ENCODE data around the gene FREY1.

Gene FREY1

GRCh38 chr11:45860348-45860747 is 46.7 kb downstream of the FREY1 start:
- DNase-seq = no peak

DNA sequence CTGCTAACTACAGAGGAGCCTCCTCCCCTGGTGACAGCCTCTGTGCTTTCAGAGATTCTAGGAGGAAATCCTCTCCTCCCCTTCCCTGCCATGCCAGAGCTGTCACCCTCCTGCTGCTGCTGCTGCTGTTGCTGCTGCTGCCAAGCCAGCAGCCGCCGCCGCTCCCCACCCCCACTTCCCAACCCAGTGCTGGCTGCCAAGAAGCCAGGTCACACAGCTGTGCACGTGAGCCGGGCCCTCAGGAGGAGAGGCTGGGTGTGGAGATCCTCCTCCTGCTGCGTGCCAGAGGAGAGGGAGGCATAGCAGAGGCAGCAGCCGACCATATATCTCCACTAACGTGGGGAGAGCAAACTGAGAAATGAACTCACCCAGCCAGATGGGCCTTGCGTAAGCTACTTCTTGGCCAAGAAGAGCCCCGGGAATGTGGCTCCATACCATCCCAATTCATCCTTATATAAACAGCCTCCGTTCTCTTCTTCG is 47.4 kb downstream of the FREY1 start:
- DNase-seq = no peak

- DNase-seq = no peak
Measured at GRCh38 chr11:45858751-45859398, 48.2 kb downstream of the FREY1 start.

DNA sequence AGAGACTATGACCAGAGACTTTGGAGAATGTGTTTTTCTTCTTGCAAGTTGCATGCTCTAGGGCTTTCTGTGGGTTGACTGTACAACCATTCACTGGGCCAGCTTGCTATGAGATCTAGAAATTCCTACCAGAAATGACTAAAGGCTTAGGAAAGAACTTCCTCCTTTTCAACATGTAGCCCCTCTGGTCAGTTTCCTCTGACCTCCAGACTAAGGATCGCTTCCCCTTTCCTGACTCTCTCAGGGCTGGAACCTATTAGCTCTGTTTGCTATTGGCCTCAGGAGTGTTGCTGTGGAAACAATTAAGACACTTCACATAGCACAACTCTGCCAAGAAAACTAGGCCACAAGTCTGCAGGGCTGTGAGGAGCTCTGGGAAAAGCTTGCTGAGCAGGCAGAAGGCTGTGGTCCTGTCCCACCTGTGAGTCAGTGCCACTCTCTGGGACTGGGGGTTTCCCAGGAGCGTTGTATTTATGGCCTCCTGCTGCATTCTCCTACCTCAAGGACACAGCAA is 49.1 kb downstream of the FREY1 start:
- DNase-seq = no peak

Measured in SIG-M5 (cell line).